Left lung (tissue), 10 donors: ENCODE results near the gene ELOVL5. TPM values are rescaled to one million over a fixed set of nuclear protein-coding genes. Genes with fewer than 3 reads are reported as not detected.
A peak's percentile ranks its signal among the peaks of the same experiment; 100 is the strongest.

Source experiments
- ATAC-seq: fragments of 200-7000 bp; cut with Tn5 transposase; one replicate; pipeline ENCODE4 v1.9.1; 2020; ENCODE audit warnings: moderate library complexity
- DNase-seq, 4 donors: peaks; one replicate each; pipeline ENCODE4 v3.0.0-alpha.2; 2013 to 2020
- H3K27ac ChIP-seq, 2 donors: fragments of 200-600 bp; sonication (generic) in 1 of 2; one replicate each; pipeline versions ENCODE4 v1.5.0 to v1.8.0; 2020 to 2021
- H3K27me3 ChIP-seq, 2 donors: fragments of 200-600 bp; sonication (generic) in 1 of 2; one replicate each; pipeline versions ENCODE4 v1.5.0 to v1.8.0; 2020 to 2021
- H3K36me3 ChIP-seq, 2 donors: fragments of 200-600 bp; sonication (generic) in 1 of 2; one replicate each; pipeline versions ENCODE4 v1.5.0 to v1.8.0; 2020 to 2021
- H3K4me1 ChIP-seq, 2 donors: fragments of 200-600 bp; one replicate each; pipeline ENCODE4 v1.8.0; 2021
- H3K4me3 ChIP-seq, 2 donors: fragments of 200-600 bp; sonication (generic) in 1 of 2; one replicate each; pipeline versions ENCODE4 v1.5.0 to v1.8.0; 2020 to 2021; ENCODE audit warnings: mild to moderate bottlenecking in 1 of 2
- H3K9me3 ChIP-seq, 2 donors: fragments of 200-600 bp; sonication (generic) in 1 of 2; one replicate each; pipeline versions ENCODE4 v1.5.0 to v1.8.0; 2020 to 2021
- CTCF ChIP-seq, 2 donors: fragments of 200-600 bp; sonication (generic) in 1 of 2; IDR thresholded peaks; one replicate each; pipeline versions ENCODE4 v1.5.0 to v1.8.0; 2021; ENCODE audit warnings: antibody characterized with exemption in 2 of 2
- intact Hi-C, 2 donors: fragments of 100-400 bp; cut with DNase I; formaldehyde crosslinking; loops; one replicate each; pipeline versions ENCODE4 v1.11.2 to v1.14.2; 2022
- polyA plus RNA-seq, 6 donors: library from polyadenylated mRNA; unstranded; fragments of 120-200 nt; gene quantifications; one replicate each; pipeline ENCODE4 v1.2.1, GENCODE V29; 2013; ENCODE audit not compliant: insufficient read length in 6 of 6
- total RNA-seq, 2 donors: library from RNA; stranded (reverse); fragmentation: NEBNext Ultra II Directional; extraction: Animal tissue kit (Norgen Biotek cat#: 25700); gene quantifications; one replicate each; pipeline ENCODE4 v1.2.1, GENCODE V29; 2021
- donor health status: DM: no; HTN: yes; CAD: no.
- donor health status: DM: no; HTN: no; CAD: no.

Gene ELOVL5
- total and polyA plus RNA-seq, 8 donors, result 54.3 to 132 (median 61.5) TPM

GRCh38 chr6:53266553-53267090 lies 82.1 kb downstream of the ELOVL5 start:
- Histone ChIP-seq H3K36me3 (peaks cover 6 to 81% of the 10 kb centered on the region in 2 donors), H3K4me1 (peaks cover 0 to 18% of the 10 kb centered on the region in 2 donors), H3K9me3 (no peaks in the 10 kb centered on the region), H3K27me3 (no peaks in the 10 kb centered on the region), H3K4me3 (no peak overlapping the region), H3K27ac (no peak overlapping the region)
- ATAC-seq, result no peak
- no peak for TF ChIP-seq CTCF (IDR thresholded peaks at IDR 0.05)
- intact Hi-C loops, result no loop called here
- DNase-seq, result no peak

GRCh38 chr6:53264915-53265607 lies 83.7 kb downstream of the ELOVL5 start:
- Histone ChIP-seq H3K36me3 (peaks cover 6 to 81% of the 10 kb centered on the region in 2 donors), H3K27me3 (no peaks in the 10 kb centered on the region)

GRCh38 chr6:53264337-53264736 lies 84.4 kb downstream of the ELOVL5 start:
- DNase-seq (no peak), ATAC-seq (peak; percentile 35)
- Histone ChIP-seq H3K36me3 (peaks cover 6 to 81% of the 10 kb centered on the region in 2 donors), H3K9me3 (no peaks in the 10 kb centered on the region), H3K4me1 (peaks cover 0 to 18% of the 10 kb centered on the region in 2 donors), H3K27me3 (no peaks in the 10 kb centered on the region), H3K27ac (peak overlapping the region in 1 of 2 donors; percentile 75), H3K4me3 (no peak overlapping the region)
- TF ChIP-seq CTCF (IDR thresholded peaks at IDR 0.05), result no peak
- intact Hi-C loops, result no loop called here

More at GRCh38 chr6:53264915-53265607, 83.7 kb downstream of the ELOVL5 start:
- Histone ChIP-seq H3K9me3 (no peaks in the 10 kb centered on the region), H3K4me1 (peaks cover 0 to 18% of the 10 kb centered on the region in 2 donors), H3K27ac (peak overlapping the region in 1 of 2 donors; percentile 75), H3K4me3 (no peak overlapping the region)
- intact Hi-C loops, result no loop called here
- TF ChIP-seq CTCF (IDR thresholded peaks at IDR 0.05), result no peak
- ATAC-seq (no peak), DNase-seq (no peak)

- Histone ChIP-seq H3K4me1 (peaks cover 0 to 18% of the 10 kb centered on the region in 2 donors), H3K36me3 (peaks cover 6 to 81% of the 10 kb centered on the region in 2 donors), H3K4me3 (no peak overlapping the region), H3K27me3 (no peaks in the 10 kb centered on the region), H3K9me3 (no peaks in the 10 kb centered on the region), H3K27ac (peak overlapping the region in 1 of 2 donors; percentile 75)
- intact Hi-C loops, result no loop called here
- no peak for DNase-seq
- TF ChIP-seq CTCF (IDR thresholded peaks at IDR 0.05), result no peak
- peak; percentile 76 for ATAC-seq
Observed at GRCh38 chr6:53263917-53264316, 84.8 kb downstream of the ELOVL5 start.

- DNase-seq, result no peak
- peaks cover 0 to 57% of the 10 kb centered on the region in 2 donors for H3K36me3 ChIP-seq
- intact Hi-C loops, result no loop called here
- no peaks in the 10 kb centered on the region for H3K27me3 ChIP-seq
- no peak overlapping the region for H3K27ac ChIP-seq
- ATAC-seq, result no peak
- H3K9me3 ChIP-seq, result no peaks in the 10 kb centered on the region
- peaks cover 0 to 10% of the 10 kb centered on the region in 2 donors for H3K4me1 ChIP-seq
- H3K4me3 ChIP-seq, result no peak overlapping the region
- no peak for TF ChIP-seq CTCF (IDR thresholded peaks at IDR 0.05)
Observed at GRCh38 chr6:53259860-53260580, 88.7 kb downstream of the ELOVL5 start.
